HUES6 (cell line): ENCODE data around the gene TRIM14.
"Not testable (repeated sequence)": the region's sequence is repeated elsewhere in the genome, so short reads cannot be mapped to it uniquely, and the experiment has no call there.

Source experiments
- H3K27ac ChIP-seq: 2 replicates; pipeline ENCODE4 v1.7.0; 2013; ENCODE audit warnings: low read depth, mild to moderate bottlenecking, low read length, inconsistent platforms
- H3K27me3 ChIP-seq: 2 replicates; pipeline ENCODE4 v1.6.1; 2013; ENCODE audit warnings: low read length; ENCODE audit not compliant: control insufficient read depth, insufficient read depth
- H3K36me3 ChIP-seq: 2 replicates; pipeline ENCODE4 v1.6.1; 2013; ENCODE audit warnings: low read length; ENCODE audit not compliant: control insufficient read depth, insufficient read depth
- H3K4me1 ChIP-seq: 2 replicates; pipeline ENCODE4 v1.6.1; 2013; ENCODE audit warnings: low read length; ENCODE audit not compliant: control insufficient read depth, insufficient read depth
- H3K4me3 ChIP-seq: 2 replicates; pipeline ENCODE4 v1.5.1; 2013; ENCODE audit warnings: low read depth, low read length
- H3K9ac ChIP-seq: one replicate; pipeline ENCODE4 v1.6.1; 2013; ENCODE audit warnings: mild to moderate bottlenecking, low read length
- H3K9me3 ChIP-seq: 2 replicates; pipeline ENCODE4 v1.6.1; 2013; ENCODE audit warnings: low read depth, low read length; ENCODE audit not compliant: control insufficient read depth, insufficient read depth

The TRIM14 gene

GRCh38 chr9:98083061-98083501 is 35.9 kb downstream of the TRIM14 start:
- Histone ChIP-seq H3K9ac (no peak overlapping the region), H3K27ac (no peak overlapping the region), H3K9me3 (no peaks in the 10 kb centered on the region), H3K4me3 (no peak overlapping the region), H3K4me1 (peaks cover 17% of the 10 kb centered on the region), H3K36me3 (peaks cover 60% of the 10 kb centered on the region), H3K27me3 (no peaks in the 10 kb centered on the region)

DNA sequence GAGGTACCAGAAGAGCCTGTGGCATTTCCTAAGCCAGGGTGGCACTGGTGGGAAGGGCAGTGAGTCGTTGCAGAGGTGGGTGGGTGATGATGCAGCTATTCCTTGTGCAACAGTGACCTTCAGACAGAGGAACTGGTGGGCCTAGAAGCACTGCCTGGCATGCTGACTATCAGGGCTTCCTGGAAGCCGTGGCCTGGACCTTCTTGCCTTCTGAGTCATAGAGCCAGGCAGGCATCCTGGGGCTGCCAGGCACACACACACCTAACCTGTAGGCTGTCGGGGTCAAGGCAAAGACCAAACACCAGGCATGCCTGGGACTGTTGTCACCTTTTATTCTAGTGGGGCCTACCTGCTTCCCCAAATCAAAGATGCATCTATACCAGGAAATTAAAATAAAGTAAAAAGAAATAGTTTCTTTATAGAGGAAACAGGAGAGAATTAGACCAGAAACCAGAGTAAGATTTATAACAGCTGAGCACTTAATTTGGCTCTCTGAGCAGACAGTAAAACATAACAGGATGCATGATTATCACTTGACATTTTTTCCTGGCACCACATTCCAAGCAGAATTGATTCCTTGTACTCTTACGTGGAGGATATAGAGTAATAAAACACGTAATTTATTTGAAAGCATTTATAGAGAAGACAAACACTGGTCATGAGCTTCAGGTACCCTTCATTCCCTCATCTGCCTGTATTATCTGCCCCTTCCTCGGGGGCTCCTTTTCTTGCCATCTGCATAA is 37.4 kb downstream of the TRIM14 start:
- no peak overlapping the region for H3K4me3 ChIP-seq
- peaks cover 13% of the 10 kb centered on the region for H3K4me1 ChIP-seq
- H3K27ac ChIP-seq: no peak overlapping the region
- no peaks in the 10 kb centered on the region for H3K9me3 ChIP-seq
- peaks cover 67% of the 10 kb centered on the region for H3K36me3 ChIP-seq
- no peaks in the 10 kb centered on the region for H3K27me3 ChIP-seq
- no peak overlapping the region for H3K9ac ChIP-seq

DNA sequence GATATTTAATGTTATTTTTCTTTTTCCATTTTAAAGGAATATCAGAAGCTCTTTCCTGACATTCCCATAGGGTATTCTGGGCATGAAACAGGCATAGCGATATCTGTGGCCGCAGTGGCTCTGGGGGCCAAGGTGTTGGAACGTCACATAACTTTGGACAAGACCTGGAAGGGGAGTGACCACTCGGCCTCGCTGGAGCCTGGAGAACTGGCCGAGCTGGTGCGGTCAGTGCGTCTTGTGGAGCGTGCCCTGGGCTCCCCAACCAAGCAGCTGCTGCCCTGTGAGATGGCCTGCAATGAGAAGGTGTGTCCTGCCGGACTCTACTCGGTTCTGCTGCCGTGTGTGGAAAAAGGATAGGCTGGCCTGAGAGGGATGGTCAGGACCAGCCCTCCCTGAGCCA is 38.2 kb downstream of the TRIM14 start:
- H3K27ac ChIP-seq: no peak overlapping the region
- no peak overlapping the region for H3K9ac ChIP-seq
- H3K4me3 ChIP-seq: no peak overlapping the region
- H3K4me1 ChIP-seq: peaks cover 10% of the 10 kb centered on the region
- no peaks in the 10 kb centered on the region for H3K9me3 ChIP-seq
- no peaks in the 10 kb centered on the region for H3K27me3 ChIP-seq
- peaks cover 67% of the 10 kb centered on the region for H3K36me3 ChIP-seq

DNA sequence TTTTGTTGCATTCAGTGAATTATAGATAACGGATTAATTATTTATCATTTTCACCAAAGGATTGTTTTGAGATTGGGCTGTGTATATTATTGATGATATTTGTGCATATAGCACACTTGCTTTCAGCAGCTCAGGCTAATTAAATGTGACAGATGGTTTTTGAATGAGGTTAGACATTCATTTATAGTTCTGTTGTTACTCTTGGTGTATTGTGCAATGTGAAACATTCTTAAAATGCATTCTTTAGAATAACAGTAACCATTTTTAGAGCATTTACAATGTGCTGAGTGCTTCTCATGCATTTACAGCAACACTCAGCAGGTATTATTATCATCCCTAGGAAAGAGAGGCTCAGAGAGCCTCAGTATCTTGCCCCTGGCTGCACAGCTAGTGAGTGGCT is 38.7 kb downstream of the TRIM14 start:
- H3K36me3 ChIP-seq: peaks cover 66% of the 10 kb centered on the region

DNA sequence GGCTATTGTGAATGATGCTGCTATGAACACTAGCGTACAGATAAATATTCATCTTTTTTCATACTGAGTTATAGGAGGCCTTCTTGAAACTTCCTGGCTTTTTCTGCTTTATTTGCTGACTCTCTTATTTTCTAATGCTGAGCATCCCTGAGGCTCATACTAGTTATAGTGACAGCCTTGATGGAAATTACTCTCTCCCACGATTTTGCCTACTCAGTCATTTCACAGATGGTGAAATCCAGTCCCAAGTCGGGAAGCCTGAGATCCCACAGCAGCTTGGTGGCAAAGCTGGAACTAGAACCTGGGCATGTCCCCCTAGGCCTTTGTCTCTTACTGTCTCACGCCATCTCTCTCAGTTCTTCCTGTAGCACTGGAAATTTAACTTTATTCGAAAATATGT is 40.1 kb downstream of the TRIM14 start:
- Histone ChIP-seq H3K9me3 (no peaks in the 10 kb centered on the region), H3K9ac (no peak overlapping the region), H3K4me3 (no peak overlapping the region), H3K36me3 (peaks cover 55% of the 10 kb centered on the region), H3K27me3 (no peaks in the 10 kb centered on the region), H3K4me1 (peaks cover 23% of the 10 kb centered on the region), H3K27ac (no peak overlapping the region)

More for the DNA sequence above, 38.7 kb downstream of the TRIM14 start:
- Histone ChIP-seq H3K4me1 (peaks cover 13% of the 10 kb centered on the region), H3K9me3 (no peaks in the 10 kb centered on the region), H3K27me3 (no peaks in the 10 kb centered on the region), H3K27ac (no peak overlapping the region), H3K4me3 (no peak overlapping the region), H3K9ac (no peak overlapping the region)

- H3K9me3 ChIP-seq, H3K9ac ChIP-seq, H3K27ac ChIP-seq, H3K4me3 ChIP-seq, H3K27me3 ChIP-seq: not testable (repeated sequence)
- Histone ChIP-seq H3K36me3 (peaks cover 32% of the 10 kb centered on the region), H3K4me1 (peaks cover 26% of the 10 kb centered on the region)
These were observed 42.5 kb downstream of the TRIM14 start for GRCh38 chr9:98076514-98076890.

- Histone ChIP-seq H3K27ac (no peak overlapping the region), H3K36me3 (peaks cover 21% of the 10 kb centered on the region), H3K9me3 (no peaks in the 10 kb centered on the region), H3K9ac (no peak overlapping the region), H3K4me3 (no peak overlapping the region), H3K4me1 (peaks cover 26% of the 10 kb centered on the region), H3K27me3 (no peaks in the 10 kb centered on the region)
These were observed 43.7 kb downstream of the TRIM14 start for GRCh38 chr9:98075332-98075805.

DNA sequence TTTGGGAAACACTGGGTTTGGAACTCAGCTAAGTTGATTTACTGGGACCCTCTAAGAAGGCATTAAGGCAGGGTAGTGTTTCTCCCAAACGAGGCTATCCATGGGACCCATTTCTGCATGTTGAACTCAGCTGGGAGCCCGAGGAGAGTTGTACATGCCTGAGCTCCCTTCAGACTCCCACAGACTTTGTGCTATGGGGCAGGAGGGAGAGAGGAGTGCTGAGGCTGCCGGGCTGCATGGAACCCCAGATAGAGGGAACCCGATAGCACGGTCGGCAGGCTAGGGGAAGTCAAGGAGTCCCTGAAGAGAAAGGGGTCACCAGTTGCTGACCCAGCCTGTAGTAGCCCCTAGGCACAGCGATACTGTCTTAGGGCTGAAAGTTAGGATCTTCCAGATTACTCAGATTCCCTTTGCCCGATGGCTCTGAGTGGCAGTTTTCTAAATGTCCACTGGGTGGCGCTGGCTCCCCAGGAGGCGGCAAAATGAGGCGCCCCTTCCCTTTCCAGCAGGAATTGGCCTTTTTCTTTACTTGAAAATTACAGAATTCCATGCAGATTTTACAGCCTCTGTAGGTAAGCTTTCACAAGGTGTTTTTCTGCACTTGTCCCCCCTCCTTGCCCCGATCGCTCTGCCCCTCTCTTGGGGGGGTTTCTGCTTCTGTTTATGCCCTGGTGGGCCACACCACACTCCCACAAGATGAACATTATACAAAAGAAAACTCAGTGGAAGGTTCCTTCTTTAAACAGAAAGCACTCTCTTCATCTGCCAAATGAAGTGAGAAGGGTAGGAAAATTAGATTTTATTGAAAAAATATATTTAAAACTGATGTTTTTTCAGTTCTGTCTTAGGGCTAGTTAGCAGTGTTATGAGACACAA is 44.7 kb downstream of the TRIM14 start:
- H3K4me3 ChIP-seq: no peak overlapping the region
- H3K4me1 ChIP-seq: peaks cover 26% of the 10 kb centered on the region
- peak overlapping the region; percentile 54 for H3K9ac ChIP-seq
- H3K9me3 ChIP-seq: no peaks in the 10 kb centered on the region
- peaks cover 15% of the 10 kb centered on the region for H3K36me3 ChIP-seq
- H3K27ac ChIP-seq: peak overlapping the region; percentile 53; the same call in 1 of the 2 replicates
- H3K27me3 ChIP-seq: no peaks in the 10 kb centered on the region

DNA sequence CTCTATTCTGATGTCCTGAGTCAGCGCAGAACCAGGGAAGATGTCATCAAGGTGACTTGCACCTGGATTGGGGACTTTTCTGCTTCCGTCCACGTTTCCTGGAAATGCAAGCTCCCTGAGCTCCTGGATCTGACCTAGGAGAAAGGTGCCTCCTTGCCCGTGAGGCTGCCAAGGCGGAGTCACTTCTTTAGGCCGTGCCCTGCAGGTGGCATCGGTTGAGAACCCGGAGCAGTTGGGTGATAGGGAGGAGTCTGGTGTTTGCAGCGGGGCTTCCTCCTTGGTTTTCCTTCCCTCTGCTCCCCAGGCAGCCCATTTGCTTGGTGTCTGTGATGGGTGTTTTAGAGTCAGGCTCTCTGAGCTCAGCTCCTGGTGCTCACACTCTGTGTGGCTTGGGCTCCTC is 47.3 kb downstream of the TRIM14 start:
- H3K27ac ChIP-seq: no peak overlapping the region
- H3K36me3 ChIP-seq: peaks cover 6% of the 10 kb centered on the region
- H3K4me3 ChIP-seq: no peak overlapping the region
- no peaks in the 10 kb centered on the region for H3K27me3 ChIP-seq
- no peak overlapping the region for H3K9ac ChIP-seq
- peaks cover 24% of the 10 kb centered on the region for H3K4me1 ChIP-seq
- no peaks in the 10 kb centered on the region for H3K9me3 ChIP-seq

GRCh38 chr9:98070704-98071103 is 48.3 kb downstream of the TRIM14 start:
- Histone ChIP-seq H3K4me3 (no peak overlapping the region), H3K9ac (no peak overlapping the region), H3K36me3 (peaks cover 14% of the 10 kb centered on the region), H3K27me3 (no peaks in the 10 kb centered on the region), H3K27ac (no peak overlapping the region), H3K9me3 (no peaks in the 10 kb centered on the region), H3K4me1 (peaks cover 17% of the 10 kb centered on the region)

DNA sequence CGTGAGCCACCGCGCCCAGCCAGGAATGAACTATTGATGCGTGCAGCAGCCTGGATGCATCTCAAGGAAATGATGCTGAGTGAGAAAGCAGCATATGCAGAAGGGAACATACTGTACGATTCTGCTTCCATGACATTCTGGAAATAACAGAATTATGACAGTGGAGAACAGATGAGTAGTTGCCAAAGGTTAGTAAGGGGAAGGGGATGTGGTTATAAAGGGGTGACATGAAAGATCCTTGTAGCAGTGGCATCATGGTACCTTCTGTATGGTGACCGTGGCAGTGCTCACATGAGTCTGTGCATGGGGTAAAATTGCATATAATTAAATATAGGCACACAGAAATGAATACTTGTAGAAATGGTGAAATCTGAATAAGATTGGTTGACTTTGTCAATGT is 49.5 kb downstream of the TRIM14 start:
- H3K4me1 ChIP-seq: peaks cover 10% of the 10 kb centered on the region
- no peak overlapping the region for H3K9ac ChIP-seq
- no peaks in the 10 kb centered on the region for H3K9me3 ChIP-seq
- peaks cover 20% of the 10 kb centered on the region for H3K36me3 ChIP-seq
- H3K27me3 ChIP-seq: no peaks in the 10 kb centered on the region
- H3K4me3 ChIP-seq: no peak overlapping the region
- no peak overlapping the region for H3K27ac ChIP-seq
